ENCODE results near the gene NID1.

DNA sequence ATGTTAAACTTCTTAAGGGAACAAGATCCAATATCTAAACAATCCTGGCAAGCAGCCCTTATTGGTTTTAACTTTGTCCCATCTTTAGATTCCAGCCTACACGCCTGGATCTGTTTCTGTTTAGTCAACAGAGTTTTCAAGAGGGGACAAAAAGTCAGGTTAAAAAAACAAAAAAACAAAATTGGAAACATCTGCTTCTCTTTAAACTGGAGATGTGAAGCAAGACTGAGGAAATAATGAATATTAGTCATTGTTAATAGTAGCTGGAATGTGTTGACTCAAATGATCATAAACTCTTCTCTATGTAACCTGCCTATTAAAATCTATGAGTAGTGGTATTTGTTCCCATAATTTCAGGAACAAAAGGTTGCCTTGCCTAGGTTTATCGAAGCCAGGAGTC is 55.0 kb downstream of the NID1 start:
- TF ChIP-seq CTCF (IDR thresholded peaks at IDR 0.05) (no peak), POLR2A (IDR thresholded peaks at IDR 0.05) (no peak)
